Activated CD4-positive, CD25-positive, alpha-beta regulatory T cell treated with anti-CD3 and anti-CD28 coated beads, Interleukin-2, amount 50 U/mL, for 24 hours (primary cell): Measurements from ENCODE around the gene ATP1A4.
"Not testable (repeated sequence)": the region's sequence is repeated elsewhere in the genome, so short reads cannot be mapped to it uniquely, and the experiment has no call there.

Source experiments
- ATAC-seq, 2 donors: fragments of 150-1000 bp; cut with Tn5 transposase; one replicate each; pipeline ENCODE4 v1.10.0; 2021; ENCODE audit warnings: mild to moderate bottlenecking in 1 of 2, moderate library complexity in 1 of 2

ATP1A4 gene

DNA sequence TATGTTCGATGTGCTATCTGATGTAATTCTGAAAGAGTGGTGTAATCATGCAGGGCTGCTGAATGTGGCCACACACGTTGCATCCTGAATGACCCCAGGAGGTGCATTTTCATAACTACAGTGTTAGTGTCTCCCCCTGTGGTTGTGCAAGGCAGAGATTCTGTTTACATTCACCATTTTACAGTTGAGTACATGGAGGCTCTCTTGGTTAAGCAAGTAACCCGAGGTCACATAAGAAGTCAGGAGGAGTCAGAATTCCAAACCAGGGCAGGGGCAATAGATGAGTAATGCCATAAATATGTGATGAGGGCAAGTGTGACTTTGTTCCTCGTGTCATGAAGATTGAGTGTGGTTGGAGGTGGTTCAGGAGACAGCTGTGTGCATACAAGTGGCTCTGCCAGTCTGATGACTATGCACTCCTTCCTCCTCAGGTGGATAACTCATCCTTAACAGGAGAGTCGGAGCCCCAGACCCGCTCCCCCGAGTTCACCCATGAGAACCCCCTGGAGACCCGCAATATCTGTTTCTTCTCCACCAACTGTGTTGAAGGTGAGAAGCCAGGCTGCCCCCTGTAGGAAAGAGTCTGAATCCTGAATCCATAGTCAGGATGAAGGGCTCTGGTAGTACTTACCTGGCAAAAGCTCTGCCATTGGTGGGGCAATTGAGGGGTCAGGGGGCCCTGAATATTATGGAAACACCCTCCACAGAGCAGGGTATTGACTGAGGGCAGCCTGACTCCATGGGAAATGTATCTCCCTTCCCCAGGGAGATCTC is 26.5 kb upstream of the ATP1A4 start:
- ATAC-seq: no peak

DNA sequence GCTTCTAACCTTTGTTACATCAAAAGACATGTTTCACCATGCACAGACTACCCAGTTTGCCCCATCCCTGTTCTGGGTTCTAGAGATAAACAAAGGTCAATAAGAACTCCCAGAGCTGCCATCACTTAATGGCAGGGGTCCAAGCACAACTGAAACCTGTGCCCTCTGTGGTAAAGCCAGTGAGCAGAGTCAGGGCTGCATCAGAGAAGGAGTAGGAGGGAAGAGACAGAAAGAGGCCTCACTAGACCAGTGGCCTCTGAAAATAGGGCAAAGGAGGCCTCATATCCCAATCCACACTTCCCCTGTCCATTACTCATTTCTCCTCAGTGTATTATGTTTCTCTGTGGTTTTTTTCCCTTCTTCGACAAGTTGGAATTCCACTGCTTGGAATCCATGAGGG is 25.7 kb upstream of the ATP1A4 start:
- no peak for ATAC-seq

DNA sequence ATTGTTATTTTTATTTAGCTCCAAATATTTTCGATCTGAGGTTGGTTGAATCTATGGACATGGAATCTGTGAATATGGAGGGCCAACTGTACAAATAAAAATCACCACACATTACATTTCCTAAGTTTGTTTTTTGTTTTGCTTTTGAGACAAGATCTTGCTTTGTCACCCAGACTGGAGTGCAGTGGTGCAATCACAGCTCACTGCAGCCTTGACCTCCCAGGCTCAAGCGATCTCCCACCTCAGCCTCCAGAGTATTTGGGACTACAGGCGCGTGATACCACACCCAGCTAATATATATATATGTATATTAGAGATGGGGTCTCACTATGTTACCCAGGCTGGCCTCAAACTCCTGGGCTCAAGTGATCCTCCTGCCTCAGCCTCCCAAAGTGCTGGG is 25.1 kb upstream of the ATP1A4 start:
- not testable (repeated sequence) for ATAC-seq

DNA sequence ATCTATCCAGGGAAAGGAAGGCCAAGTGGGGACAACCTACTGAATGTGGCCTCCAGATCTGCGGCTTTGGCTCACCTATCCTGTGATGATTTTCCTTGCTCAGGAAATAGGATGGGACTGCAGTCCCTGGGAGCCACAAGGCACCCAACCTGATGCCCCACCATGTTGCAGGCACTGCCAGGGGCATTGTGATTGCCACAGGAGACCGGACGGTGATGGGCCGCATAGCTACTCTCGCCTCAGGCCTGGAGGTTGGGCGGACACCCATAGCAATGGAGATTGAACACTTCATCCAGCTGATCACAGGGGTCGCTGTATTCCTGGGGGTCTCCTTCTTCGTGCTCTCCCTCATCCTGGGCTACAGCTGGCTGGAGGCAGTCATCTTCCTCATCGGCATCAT is 24.0 kb upstream of the ATP1A4 start:
- ATAC-seq: no peak

DNA sequence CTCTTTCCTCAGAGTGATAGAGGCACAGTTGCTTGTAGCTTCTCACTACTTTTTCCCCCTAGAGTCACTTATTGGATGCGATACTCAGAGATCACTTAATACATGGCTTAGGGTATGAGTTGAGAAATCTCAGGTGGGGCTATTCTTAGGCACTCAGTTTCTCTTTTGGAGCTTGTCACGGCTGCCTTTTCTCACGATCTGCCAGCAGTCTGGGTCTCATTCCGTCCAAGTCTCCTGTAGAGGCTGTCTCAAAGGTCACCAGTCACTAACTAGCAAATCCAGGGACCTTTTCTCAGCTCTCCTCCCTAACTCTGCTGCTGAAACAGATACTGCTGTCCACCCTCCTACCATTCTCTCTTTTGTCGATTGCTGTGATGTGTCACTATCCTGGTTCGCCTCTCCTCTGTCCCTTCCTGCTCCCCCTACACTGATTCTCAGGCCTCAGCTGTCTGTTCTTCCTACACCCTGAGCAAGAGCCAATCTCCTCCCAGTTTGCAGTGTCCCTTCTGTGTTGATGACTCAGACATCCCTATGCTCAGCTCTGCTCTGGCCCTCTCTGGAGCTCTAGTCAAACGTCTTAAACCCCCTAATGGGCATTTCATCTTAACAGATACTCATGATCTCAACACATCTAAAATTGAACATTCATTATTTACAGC is 23.4 kb upstream of the ATP1A4 start:
- ATAC-seq: no peak

DNA sequence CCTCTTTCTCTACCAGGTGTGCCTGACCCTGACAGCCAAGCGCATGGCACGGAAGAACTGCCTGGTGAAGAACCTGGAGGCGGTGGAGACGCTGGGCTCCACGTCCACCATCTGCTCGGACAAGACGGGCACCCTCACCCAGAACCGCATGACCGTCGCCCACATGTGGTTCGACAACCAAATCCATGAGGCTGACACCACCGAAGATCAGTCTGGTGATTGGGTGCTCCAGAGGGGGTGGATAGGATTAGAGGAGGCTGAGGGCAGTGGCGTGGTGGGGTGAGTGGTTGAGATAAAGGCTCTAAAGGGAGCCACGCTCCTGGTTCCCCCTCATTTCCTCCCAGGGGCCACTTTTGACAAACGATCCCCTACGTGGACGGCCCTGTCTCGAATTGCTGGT is 22.8 kb upstream of the ATP1A4 start:
- no peak for ATAC-seq

DNA sequence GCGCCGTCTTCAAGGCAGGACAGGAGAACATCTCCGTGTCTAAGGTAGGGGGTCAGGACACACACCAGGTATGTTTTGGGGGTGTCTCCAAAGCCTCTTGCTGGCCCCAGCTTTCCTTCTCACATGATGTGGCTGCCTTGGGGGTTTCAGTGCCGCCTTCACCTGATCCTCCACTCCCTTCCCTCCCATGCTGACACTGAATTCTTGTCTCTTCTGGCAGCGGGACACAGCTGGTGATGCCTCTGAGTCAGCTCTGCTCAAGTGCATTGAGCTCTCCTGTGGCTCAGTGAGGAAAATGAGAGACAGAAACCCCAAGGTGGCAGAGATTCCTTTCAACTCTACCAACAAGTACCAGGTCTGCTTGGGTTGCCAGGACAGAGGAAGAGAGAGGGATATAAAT is 22.4 kb upstream of the ATP1A4 start:
- ATAC-seq: no peak

DNA sequence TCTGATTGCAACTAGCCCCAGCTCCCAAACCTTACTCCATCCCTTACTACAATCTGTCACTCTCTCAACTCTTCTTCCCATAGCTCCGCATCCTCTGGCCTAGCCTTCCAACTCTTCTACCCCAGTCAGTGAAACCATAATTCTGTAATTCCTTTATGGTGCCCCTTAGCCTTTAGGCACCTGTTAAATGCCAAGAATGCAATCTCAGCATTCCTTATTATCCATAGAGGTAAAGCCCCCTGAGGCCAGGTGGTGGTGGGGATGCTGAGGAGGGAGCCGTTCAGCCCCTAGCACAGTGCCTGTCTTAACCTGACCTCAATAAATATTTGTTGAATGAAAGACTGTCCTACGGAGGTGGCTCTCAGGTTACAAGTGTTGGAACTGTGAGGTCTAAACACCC is 21.8 kb upstream of the ATP1A4 start:
- ATAC-seq: no peak

DNA sequence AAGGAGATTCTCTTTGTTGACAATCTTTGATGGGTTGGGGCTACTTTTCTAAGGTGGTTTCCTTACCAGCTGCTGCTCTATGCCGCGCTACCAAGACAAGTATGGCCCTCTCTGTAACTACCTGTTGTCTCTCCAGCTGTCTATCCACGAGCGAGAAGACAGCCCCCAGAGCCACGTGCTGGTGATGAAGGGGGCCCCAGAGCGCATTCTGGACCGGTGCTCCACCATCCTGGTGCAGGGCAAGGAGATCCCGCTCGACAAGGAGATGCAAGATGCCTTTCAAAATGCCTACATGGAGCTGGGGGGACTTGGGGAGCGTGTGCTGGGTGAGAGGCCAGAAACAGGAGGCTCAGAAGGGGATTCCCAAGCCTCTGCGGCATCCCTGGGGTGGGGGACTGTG is 21.4 kb upstream of the ATP1A4 start:
- ATAC-seq: no peak

DNA sequence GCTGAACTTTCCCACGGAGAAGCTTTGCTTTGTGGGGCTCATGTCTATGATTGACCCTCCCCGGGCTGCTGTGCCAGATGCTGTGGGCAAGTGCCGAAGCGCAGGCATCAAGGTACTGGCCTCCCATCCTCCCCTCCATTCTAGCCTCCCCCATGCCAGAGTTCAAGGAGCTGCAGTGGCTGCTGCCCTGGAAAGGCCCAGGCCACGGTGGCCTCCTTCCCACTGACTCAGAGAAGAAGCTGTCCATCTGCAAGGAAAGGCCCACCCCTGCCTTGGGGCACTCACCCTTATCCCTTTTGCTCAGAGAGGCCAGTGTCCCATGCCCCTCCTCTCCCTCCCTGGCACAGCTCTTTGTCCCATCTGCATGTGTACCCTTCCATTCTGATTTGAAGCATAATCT is 20.9 kb upstream of the ATP1A4 start:
- no peak for ATAC-seq

DNA sequence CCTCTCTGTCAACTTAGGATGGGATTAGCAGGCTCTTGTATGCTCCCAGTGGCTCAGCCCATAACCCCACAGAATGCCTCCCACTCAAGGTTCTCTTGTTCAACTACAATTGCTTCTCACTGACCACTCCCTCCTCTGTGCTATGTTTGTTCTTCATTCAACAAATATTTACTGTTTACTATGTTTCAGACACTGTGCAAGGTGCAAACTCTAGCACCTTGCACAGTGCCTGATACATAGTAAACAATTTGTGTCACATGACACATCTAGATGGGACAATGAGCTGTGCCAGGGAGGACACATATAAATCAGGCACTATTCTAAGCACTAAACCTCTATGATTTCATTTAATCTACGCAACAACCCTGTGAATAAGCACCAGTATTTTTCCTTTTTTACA is 20.5 kb upstream of the ATP1A4 start:
- ATAC-seq: no peak

DNA sequence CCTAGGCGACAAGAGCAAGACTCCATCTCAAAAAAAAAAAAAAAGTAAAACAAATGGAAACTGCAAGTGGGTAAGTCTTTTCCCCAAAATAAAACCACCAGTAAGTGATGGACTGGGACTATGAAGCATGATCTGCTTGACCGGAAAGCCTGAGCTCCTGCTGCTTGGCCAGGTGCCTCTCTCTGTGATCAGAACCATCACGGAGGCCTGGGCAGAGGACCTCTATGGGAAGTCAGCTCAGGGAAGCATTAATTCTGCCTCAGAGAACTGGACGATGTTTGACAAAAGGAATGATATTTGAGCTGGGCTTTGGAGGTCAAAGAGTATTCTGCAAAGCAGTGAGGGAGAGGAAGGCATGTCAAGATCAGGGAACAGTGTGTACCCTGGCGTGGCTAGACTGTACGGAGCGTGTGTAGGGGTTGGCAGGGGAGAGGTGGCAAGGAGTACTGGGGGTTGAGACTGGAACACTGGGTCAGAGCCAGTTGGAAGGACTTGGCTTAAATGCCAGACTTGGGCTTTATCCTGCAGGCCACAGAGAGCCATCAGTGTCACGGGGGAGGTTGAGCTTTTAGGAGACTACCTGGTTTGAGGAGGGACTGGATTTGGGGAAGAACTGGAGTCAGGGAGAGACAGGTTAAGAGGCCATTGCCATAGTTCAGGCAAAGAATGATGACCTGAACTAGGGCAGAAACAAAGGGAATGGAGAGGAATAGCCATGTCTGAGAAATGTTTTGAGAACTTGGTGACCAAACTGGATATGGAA is 19.4 kb upstream of the ATP1A4 start:
- no peak for ATAC-seq

DNA sequence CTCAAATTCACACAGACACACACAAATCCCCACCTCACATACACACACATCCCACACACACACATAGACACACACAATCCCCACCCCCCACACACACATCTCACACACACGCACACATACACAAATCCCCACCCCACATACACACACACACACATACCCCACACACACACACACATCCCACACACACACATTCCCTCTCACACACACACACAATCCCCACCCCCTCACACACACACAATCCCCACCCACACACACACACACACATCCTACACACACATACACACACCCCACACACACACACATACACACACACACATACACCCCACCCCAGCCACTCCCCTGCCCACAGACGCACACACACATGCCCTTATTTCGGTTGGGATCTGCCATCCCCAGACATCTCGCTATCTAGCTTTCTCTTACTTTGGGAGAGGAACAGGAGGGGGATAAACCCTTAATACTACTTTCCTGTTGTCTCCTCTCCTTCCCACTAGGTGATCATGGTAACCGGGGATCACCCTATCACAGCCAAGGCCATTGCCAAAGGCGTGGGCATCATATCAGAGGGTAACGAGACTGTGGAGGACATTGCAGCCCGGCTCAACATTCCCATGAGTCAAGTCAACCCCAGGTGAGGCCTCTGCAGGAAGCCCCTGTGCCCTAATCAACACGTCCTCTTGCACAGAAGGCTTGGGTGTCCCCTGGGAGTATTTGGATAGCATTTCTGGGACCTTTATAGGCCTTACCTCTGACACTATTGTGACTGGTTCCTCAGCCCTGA is 17.2 kb upstream of the ATP1A4 start:
- no peak for ATAC-seq

DNA sequence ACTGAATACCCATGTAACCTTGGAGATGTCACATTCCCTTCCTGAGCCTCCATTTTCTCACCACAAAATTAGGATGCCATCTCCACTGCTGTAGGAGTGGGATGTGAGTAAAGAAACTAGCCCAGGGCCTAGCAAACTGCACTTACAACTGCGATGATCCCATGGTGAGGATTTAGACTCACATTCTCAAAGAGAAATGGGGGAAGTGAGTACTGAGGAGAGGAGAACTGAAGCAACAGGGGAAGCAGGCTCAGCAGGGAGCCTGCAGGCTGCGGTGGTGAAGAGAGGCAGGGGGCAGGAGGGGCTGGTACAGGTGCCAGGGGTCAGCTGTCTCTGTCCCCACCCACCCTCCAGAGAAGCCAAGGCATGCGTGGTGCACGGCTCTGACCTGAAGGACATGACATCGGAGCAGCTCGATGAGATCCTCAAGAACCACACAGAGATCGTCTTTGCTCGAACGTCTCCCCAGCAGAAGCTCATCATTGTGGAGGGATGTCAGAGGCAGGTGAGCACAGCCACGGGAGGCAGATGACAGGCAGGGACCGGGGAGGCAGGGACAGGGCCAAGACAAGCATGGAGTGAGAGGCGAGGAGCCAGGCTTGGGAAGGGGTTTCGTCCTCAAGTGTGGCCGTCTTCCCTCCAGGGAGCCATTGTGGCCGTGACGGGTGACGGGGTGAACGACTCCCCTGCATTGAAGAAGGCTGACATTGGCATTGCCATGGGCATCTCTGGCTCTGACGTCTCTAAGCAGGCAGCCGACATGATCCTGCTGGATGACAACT is 16.4 kb upstream of the ATP1A4 start:
- no peak for ATAC-seq

DNA sequence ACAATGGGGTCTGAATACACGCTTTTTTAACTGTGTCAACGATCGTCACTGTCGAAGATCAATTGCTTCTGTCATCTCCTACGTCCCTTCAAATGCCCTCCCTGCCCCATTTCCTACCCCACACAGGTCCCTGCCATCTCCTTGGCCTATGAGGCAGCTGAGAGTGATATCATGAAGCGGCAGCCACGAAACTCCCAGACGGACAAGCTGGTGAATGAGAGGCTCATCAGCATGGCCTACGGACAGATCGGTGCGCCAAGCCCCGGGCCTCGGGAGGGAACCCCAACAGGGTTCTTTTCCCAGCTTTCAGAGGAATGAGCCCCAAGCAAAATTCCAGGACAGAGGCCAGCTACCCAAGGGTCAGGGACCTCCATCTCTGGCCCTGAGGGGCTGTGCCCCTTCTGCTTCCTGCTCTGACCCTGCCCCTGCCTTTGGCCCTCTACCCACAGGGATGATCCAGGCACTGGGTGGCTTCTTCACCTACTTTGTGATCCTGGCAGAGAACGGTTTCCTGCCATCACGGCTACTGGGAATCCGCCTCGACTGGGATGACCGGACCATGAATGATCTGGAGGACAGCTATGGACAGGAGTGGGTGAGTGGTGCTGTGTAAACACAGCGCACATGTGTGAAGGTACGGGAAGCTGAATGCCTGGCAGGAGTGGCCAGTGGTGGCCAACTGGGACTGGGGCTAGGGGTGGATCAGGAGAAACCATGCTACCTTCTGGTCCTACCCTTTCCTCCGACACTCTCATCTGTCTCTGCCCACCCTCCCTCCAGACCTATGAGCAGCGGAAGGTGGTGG is 15.1 kb upstream of the ATP1A4 start:
- ATAC-seq: no peak

DNA sequence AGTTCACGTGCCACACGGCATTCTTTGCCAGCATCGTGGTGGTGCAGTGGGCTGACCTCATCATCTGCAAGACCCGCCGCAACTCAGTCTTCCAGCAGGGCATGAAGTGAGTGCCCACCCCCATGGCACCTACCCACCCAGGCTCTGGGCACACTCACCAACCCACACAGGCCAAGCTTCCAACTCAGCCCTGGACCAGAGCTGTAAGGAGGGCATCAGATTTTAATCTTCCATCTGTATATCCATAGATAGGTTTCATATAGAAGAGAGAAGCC is 14.5 kb upstream of the ATP1A4 start:
- no peak for ATAC-seq

DNA sequence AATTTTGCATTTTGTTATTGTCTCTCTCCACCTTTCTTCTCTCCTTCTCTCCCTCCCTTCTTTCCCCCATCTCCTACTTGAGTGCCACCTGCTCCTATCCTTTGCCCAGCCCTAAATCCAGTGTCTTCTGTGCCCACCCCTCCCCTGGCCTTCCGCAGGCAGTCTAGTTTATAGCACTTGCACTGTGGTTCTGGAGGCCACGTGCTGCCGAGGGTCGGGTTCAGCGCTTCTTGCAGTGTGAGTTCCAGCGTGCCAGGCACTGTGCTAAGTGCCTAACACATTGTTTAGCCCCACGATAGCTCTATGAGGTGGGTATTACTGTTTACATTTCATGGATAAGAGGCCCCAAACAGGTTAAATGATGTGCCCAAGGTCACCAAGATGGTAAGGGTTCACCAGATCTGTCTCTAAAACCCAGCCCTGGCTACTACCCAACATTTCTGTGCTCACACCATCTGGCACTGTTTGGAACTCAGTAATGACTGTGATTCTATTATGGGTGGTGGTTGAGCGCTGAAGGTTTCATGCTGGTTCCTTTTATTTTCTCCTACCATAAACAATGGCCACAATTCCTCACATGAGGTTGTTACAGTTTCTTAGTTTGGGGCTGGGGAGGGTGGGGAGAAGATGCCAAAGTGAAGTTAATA is 14.1 kb upstream of the ATP1A4 start:
- no peak for ATAC-seq

DNA sequence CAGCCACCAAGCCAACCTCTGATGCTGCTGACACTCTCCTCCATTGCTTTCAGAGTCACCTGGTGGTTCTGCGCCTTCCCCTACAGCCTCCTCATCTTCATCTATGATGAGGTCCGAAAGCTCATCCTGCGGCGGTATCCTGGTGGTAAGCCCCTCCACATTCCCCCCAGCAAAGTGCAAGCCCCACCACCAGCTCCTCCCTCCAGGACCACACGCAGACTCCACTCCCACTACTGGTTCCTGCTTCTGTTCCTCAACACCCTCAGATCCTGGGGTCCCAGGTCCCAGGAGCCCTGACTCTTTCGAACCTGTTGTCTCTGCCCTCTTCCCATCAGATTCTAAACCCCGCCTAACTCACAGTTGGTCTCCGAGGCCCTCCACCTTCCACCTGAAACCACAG is 11.6 kb upstream of the ATP1A4 start:
- ATAC-seq: no peak

DNA sequence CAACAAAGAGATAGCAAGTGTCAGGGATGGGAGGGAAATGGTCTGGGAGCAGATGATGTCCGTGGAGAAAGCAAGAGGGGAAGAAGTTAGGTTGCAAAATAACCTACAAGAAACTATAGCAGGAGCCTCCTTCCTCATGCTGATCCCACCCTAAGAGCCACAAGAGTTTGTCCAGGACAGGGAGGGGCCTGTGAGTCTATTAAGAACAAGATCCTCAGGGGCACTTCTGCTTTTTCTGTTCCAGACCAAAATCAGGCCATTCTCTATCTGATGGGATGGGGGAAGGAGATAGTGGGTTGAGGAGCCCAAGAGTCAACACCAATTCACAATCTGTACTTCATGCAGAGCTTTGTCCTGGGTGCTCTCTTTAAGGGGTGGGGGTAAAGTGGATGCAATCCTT is 7.7 kb upstream of the ATP1A4 start:
- ATAC-seq: no peak

DNA sequence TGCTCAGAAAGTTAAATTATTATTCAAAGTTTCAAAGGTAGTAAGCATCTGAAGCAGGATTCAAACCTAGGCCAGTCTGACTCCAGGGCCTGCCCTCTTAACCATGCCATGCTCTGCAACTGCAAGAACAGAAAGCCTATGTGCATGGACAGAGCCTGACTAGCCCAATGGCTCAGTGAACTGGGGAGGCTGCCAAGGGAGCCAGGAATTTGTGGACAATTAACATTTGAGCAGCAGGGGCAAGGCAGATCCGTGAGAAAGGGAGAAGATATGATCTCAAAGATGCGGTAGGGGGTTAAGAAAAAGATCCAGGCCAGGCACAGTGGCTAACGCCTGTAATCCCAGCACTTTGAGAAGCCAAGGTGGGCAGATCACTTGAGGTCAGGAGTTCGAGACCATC is 6.5 kb upstream of the ATP1A4 start:
- no peak for ATAC-seq

DNA sequence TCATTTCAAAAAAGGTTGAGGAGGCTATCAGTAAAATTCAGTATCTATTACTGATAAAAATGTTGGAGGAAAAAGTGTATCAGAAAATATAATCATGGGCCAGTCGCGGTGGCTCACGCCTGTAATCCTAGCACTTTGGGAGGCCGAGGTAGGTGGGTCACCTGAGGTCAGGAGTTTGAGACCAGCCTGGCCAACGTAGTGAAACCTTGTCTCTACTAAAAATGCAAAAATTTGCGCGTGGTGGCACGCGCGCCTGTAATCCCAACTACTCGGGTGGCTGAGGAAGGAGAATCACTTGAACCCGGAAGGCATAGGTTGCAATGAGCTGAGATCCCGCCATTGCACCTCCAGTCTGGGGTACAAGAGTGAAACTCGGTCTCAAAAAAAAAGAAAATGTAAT is 5.3 kb upstream of the ATP1A4 start:
- no peak for ATAC-seq
